Measurements from ENCODE around the gene BNC1.

BNC1 gene

GRCh38 chr15:83284559-83285283, at the start of gene BNC1:
Gene BNC1, minus strand, starts transcription at chr15:83284664. Its CDS starts 36 bp downstream, at chr15:83284628.
- DNase-seq: no peak

GRCh38 chr15:83327041-83327440, 42.6 kb upstream of the BNC1 start:
- DNase-seq: no peak

- DNase-seq: no peak
Measured at GRCh38 chr15:83324799-83325198, 40.3 kb upstream of the BNC1 start.

GRCh38 chr15:83323296-83323711, 38.8 kb upstream of the BNC1 start:
- DNase-seq: no peak

GRCh38 chr15:83322691-83323090, 38.2 kb upstream of the BNC1 start:
- no peak for DNase-seq

GRCh38 chr15:83322061-83322460, 37.6 kb upstream of the BNC1 start:
- DNase-seq: no peak

GRCh38 chr15:83320844-83321243, 36.4 kb upstream of the BNC1 start:
- no peak for DNase-seq

GRCh38 chr15:83320404-83320803, 35.9 kb upstream of the BNC1 start:
- no peak for DNase-seq

GRCh38 chr15:83319771-83320170, 35.3 kb upstream of the BNC1 start:
- DNase-seq: no peak

GRCh38 chr15:83318861-83319415, 34.5 kb upstream of the BNC1 start:
- no peak for DNase-seq

- DNase-seq: no peak
Measured at GRCh38 chr15:83318036-83318435, 33.6 kb upstream of the BNC1 start.

GRCh38 chr15:83312071-83312470, 27.6 kb upstream of the BNC1 start:
- no peak for DNase-seq

- no peak for DNase-seq
Measured at GRCh38 chr15:83310521-83311456, 26.3 kb upstream of the BNC1 start.

GRCh38 chr15:83308671-83309070, 24.2 kb upstream of the BNC1 start:
- DNase-seq: no peak

- no peak for DNase-seq
Measured at GRCh38 chr15:83306561-83306960, 22.1 kb upstream of the BNC1 start.

- DNase-seq: no peak
Measured at GRCh38 chr15:83305704-83306291, 21.3 kb upstream of the BNC1 start.

- no peak for DNase-seq
Measured at GRCh38 chr15:83304861-83305703, 20.6 kb upstream of the BNC1 start.

- no peak for DNase-seq
Measured at GRCh38 chr15:83303535-83303934, 19.1 kb upstream of the BNC1 start.

GRCh38 chr15:83300826-83301225, 16.4 kb upstream of the BNC1 start:
- no peak for DNase-seq

- DNase-seq: no peak
Measured at GRCh38 chr15:83299462-83299861, 15.0 kb upstream of the BNC1 start.

GRCh38 chr15:83295417-83295816, 11.0 kb upstream of the BNC1 start:
- no peak for DNase-seq

GRCh38 chr15:83293201-83293600, 8.7 kb upstream of the BNC1 start:
- no peak for DNase-seq

Data from stimulated activated naive CD4-positive, alpha-beta T cell (primary cell).